H9 (cell line): ENCODE measurements around the gene CDC27. TPM values are rescaled to one million over a fixed set of nuclear protein-coding genes. Genes with fewer than 3 reads are reported as not detected.

Experiments used
- DNase-seq: peaks from one replicate; pipeline ENCODE4 v3.0.0-alpha.2; 2017
- H2AFZ ChIP-seq: one replicate; pipeline ENCODE4 v1.6.1; 2013; ENCODE audit warnings: mild to moderate bottlenecking, low read length, control low read depth, moderate library complexity
- H2AK5ac ChIP-seq: 2 replicates; pipeline ENCODE4 v1.6.1; 2013; ENCODE audit warnings: low read length, control low read depth, mixed read lengths; ENCODE audit not compliant: insufficient read length
- H2BK120ac ChIP-seq: one replicate; pipeline ENCODE4 v1.6.1; 2013; ENCODE audit warnings: low read depth, mild to moderate bottlenecking, low read length, control low read depth, inconsistent platforms; ENCODE audit not compliant: poor library complexity, severe bottlenecking
- H2BK12ac ChIP-seq: 2 replicates; pipeline ENCODE4 v1.6.1; 2013; ENCODE audit warnings: low read length, control low read depth, mixed read lengths, low read depth; ENCODE audit not compliant: insufficient read length
- H2BK15ac ChIP-seq: 2 replicates; pipeline ENCODE4 v1.6.1; 2013; ENCODE audit warnings: low read depth, low read length, control low read depth
- H2BK20ac ChIP-seq: one replicate; pipeline ENCODE4 v1.6.1; 2013; ENCODE audit warnings: low read depth, mild to moderate bottlenecking, low read length, control low read depth, inconsistent platforms; ENCODE audit not compliant: poor library complexity, severe bottlenecking
- H2BK5ac ChIP-seq: 2 replicates; pipeline ENCODE4 v1.6.1; 2013; ENCODE audit warnings: low read length, control low read depth, mixed read lengths; ENCODE audit not compliant: insufficient read length
- H3K14ac ChIP-seq: 2 replicates; pipeline ENCODE4 v1.6.1; 2013; ENCODE audit warnings: low read length, control low read depth; ENCODE audit not compliant: insufficient read depth
- H3K18ac ChIP-seq: 2 replicates; pipeline ENCODE4 v1.6.1; 2013; ENCODE audit warnings: low read depth, mild to moderate bottlenecking, mixed read lengths, low read length, control low read depth; ENCODE audit not compliant: insufficient read length
- H3K23ac ChIP-seq: 2 replicates; pipeline ENCODE4 v1.6.1; 2013; ENCODE audit warnings: low read length, control low read depth, mixed read lengths, low read depth; ENCODE audit not compliant: insufficient read length
- H3K23me2 ChIP-seq: 2 replicates; pipeline ENCODE4 v1.6.1; 2013; ENCODE audit warnings: low read depth, mild to moderate bottlenecking, mixed read lengths, low read length, control low read depth; ENCODE audit not compliant: insufficient read length, poor library complexity, severe bottlenecking
- H3K27ac ChIP-seq: 2 replicates; pipeline ENCODE4 v1.5.1; 2013; ENCODE audit warnings: low read length, control low read depth, mixed read lengths, low read depth; ENCODE audit not compliant: insufficient read length
- H3K27me3 ChIP-seq: 2 replicates; pipeline ENCODE4 v1.6.1; 2013; ENCODE audit warnings: low read length, control low read depth, inconsistent platforms; ENCODE audit not compliant: insufficient read depth
- H3K4ac ChIP-seq: 2 replicates; pipeline ENCODE4 v1.6.1; 2013; ENCODE audit warnings: low read depth, mild to moderate bottlenecking, control low read depth, inconsistent platforms, low read length, moderate library complexity
- H3K4me1 ChIP-seq: 2 replicates; pipeline ENCODE4 v1.6.1; 2013; ENCODE audit warnings: low read length, control low read depth, inconsistent platforms; ENCODE audit not compliant: insufficient read depth
- H3K4me2 ChIP-seq: 2 replicates; pipeline ENCODE4 v1.6.1; 2013; ENCODE audit warnings: low read length, control low read depth, mixed read lengths; ENCODE audit not compliant: insufficient read length, insufficient read depth
- H3K56ac ChIP-seq: 2 replicates; pipeline ENCODE4 v1.6.1; 2013; ENCODE audit warnings: low read depth, mild to moderate bottlenecking, mixed read lengths, low read length, control low read depth; ENCODE audit not compliant: insufficient read length
- H3K79me1 ChIP-seq: 2 replicates; pipeline ENCODE4 v1.6.1; 2013; ENCODE audit warnings: low read depth, mild to moderate bottlenecking, moderate library complexity, low read length, control low read depth, inconsistent platforms; ENCODE audit not compliant: insufficient read depth, poor library complexity, severe bottlenecking
- H3K79me2 ChIP-seq: 2 replicates; pipeline ENCODE4 v1.6.1; 2013; ENCODE audit warnings: low read length, control low read depth, inconsistent platforms; ENCODE audit not compliant: insufficient read depth
- H3K9ac ChIP-seq: 2 replicates; pipeline ENCODE4 v1.6.1; 2013; ENCODE audit warnings: low read length, control low read depth, mixed read lengths; ENCODE audit not compliant: insufficient read length; ENCODE audit errors: extremely low read depth
- H3K9me3 ChIP-seq: one replicate; pipeline ENCODE4 v1.6.1; 2013; ENCODE audit warnings: low read depth, low read length, inconsistent platforms; ENCODE audit not compliant: control insufficient read depth
- H3T11ph ChIP-seq: one replicate; pipeline ENCODE4 v1.6.1; 2013; ENCODE audit warnings: mild to moderate bottlenecking, low read length, control low read depth, inconsistent platforms
- H4K20me1 ChIP-seq: one replicate; pipeline ENCODE4 v1.6.1; 2013; ENCODE audit not compliant: control insufficient read depth, insufficient read length, insufficient read depth
- H4K5ac ChIP-seq: 2 replicates; pipeline ENCODE4 v1.6.1; 2013; ENCODE audit warnings: low read depth, mild to moderate bottlenecking, mixed read lengths, low read length, control low read depth; ENCODE audit not compliant: insufficient read length
- H4K8ac ChIP-seq: replicated peaks from 2 replicates; pipeline ENCODE4 v1.6.1; 2013; ENCODE audit warnings: low read length, control low read depth, mixed read lengths, low read depth; ENCODE audit not compliant: insufficient read length
- H4K91ac ChIP-seq: 2 replicates; pipeline ENCODE4 v1.6.1; 2013; ENCODE audit warnings: low read depth, mild to moderate bottlenecking, moderate library complexity, mixed read lengths, low read length, control low read depth; ENCODE audit not compliant: insufficient read length
- H3K27ac Mint-ChIP-seq, 3 experiments: 2 replicates in 2 of 3; 3 replicates in 1 of 3; pipeline ENCODE4 v1.8.0; 2020 to 2021; ENCODE audit warnings: mixed read lengths in 3 of 3, mild to moderate bottlenecking in 1 of 3, moderate library complexity in 1 of 3
- H3K27me3 Mint-ChIP-seq: 2 replicates; pipeline ENCODE4 v1.8.0; 2021; ENCODE audit warnings: low read depth, mild to moderate bottlenecking, moderate library complexity, mixed read lengths
- H3K36me3 Mint-ChIP-seq, 3 experiments: 2 replicates in 2 of 3; 3 replicates in 1 of 3; pipeline ENCODE4 v1.8.0; 2020 to 2021; ENCODE audit warnings: low read depth in 3 of 3, mixed read lengths in 3 of 3; ENCODE audit not compliant: insufficient read depth in 1 of 3
- H3K4me1 Mint-ChIP-seq, 2 experiments: 2 replicates each; pipeline ENCODE4 v1.8.0; 2020; ENCODE audit warnings: mixed read lengths in 2 of 2
- H3K4me3 Mint-ChIP-seq, 2 experiments: 2 replicates in 1 of 2; 3 replicates in 1 of 2; pipeline ENCODE4 v1.8.0; 2020 to 2021; ENCODE audit warnings: mild to moderate bottlenecking in 2 of 2, mixed read lengths in 2 of 2, moderate library complexity in 1 of 2
- H3K9me3 Mint-ChIP-seq, 2 experiments: 2 replicates in 1 of 2; 3 replicates in 1 of 2; pipeline ENCODE4 v1.8.0; 2020; ENCODE audit warnings: mild to moderate bottlenecking in 2 of 2, mixed read lengths in 2 of 2, moderate library complexity in 1 of 2
- WGBS: extraction: QIAGEN DNeasy Blood & Tissue Kit; methylation state at CpG from one replicate; pipeline ENCODE4 v1.1.7; 2013; ENCODE audit warnings: missing lambda C conversion rate, low lambda C conversion rate, mixed read lengths; ENCODE audit not compliant: insufficient read length; ENCODE audit errors: extremely low coverage; 5-methylcytosine and 5-hydroxymethylcytosine counted together
- total RNA-seq: library from RNA; stranded (reverse); gene quantifications from 2 replicates; pipeline ENCODE4 v1.2.1, GENCODE V29; 2021
- TF ChIP-seq, protein P1 (sequence below): fragments of 200-600 bp; sonication (generic); conservative IDR thresholded peaks from 3 replicates; pipeline ENCODE4 v1.8.0; 2021; ENCODE audit warnings: antibody characterized with exemption, mild to moderate bottlenecking

The CDC27 gene
- total RNA-seq, 1 experiment from 2014 or later, result 82.5 TPM

DNA sequence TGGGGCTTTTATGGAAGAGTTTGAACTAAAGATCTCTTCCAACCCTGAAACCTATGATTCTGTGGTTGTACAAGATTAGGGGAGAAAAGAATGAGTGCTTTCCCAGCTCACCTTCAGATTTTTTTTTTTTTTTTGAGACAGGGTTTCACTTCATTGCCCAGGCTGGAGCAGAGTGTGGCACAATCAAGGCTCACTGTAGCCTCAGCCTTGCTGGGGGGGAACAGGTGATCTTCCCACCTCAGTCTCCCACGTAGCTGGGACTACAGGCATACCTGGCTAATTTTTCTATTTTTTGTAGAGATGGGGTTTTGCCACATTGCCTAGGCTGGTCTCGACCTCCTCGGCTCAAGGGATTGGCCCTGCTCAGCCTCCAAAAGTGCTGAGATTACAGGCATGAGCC lies 42.8 kb upstream of the CDC27 start:
- no peak for DNase-seq
- Histone ChIP-seq H2AK5ac (no peak overlapping the region), H4K20me1 (no peaks in the 10 kb centered on the region), H2AFZ (no peak overlapping the region), H3K4me2 (no peak overlapping the region), H2BK12ac (no peak overlapping the region), H4K8ac (no peak overlapping the region), H3K27me3 (no peaks in the 10 kb centered on the region), H2BK15ac (no peak overlapping the region), H3T11ph (no peak overlapping the region), H3K18ac (no peak overlapping the region), H3K79me1 (no peaks in the 10 kb centered on the region), H2BK20ac (no peak overlapping the region), H4K5ac (no peak overlapping the region), H3K56ac (no peak overlapping the region), H3K23ac (no peak overlapping the region), H3K79me2 (no peaks in the 10 kb centered on the region), H2BK120ac (no peak overlapping the region), H2BK5ac (no peak overlapping the region), H3K4ac (no peak overlapping the region), H3K23me2 (no peaks in the 10 kb centered on the region), H3K9me3 (no peaks in the 10 kb centered on the region), H3K27ac (no peak overlapping the region), H3K9ac (no peak overlapping the region), H3K4me1 (no peaks in the 10 kb centered on the region; the same call in 1 of the 2 replicates), H4K91ac (no peak overlapping the region), H3K14ac (no peak overlapping the region)
- Mint-ChIP-seq H3K27me3 (peaks cover 27% of the 10 kb centered on the region), H3K4me1 (peaks cover 13 to 16% of the 10 kb centered on the region in 2 experiments), H3K36me3 (no peaks in the 10 kb centered on the region), H3K27ac (no peak overlapping the region; a peak in 1 of 7 replicates), H3K4me3 (no peak overlapping the region), H3K9me3 (no peaks in the 10 kb centered on the region; a peak in 1 of 5 replicates)
- no CpG with 5 or more reads among the region's 3 CpGs for whole genome bisulfite sequencing
- TF ChIP-seq, protein P1, sequence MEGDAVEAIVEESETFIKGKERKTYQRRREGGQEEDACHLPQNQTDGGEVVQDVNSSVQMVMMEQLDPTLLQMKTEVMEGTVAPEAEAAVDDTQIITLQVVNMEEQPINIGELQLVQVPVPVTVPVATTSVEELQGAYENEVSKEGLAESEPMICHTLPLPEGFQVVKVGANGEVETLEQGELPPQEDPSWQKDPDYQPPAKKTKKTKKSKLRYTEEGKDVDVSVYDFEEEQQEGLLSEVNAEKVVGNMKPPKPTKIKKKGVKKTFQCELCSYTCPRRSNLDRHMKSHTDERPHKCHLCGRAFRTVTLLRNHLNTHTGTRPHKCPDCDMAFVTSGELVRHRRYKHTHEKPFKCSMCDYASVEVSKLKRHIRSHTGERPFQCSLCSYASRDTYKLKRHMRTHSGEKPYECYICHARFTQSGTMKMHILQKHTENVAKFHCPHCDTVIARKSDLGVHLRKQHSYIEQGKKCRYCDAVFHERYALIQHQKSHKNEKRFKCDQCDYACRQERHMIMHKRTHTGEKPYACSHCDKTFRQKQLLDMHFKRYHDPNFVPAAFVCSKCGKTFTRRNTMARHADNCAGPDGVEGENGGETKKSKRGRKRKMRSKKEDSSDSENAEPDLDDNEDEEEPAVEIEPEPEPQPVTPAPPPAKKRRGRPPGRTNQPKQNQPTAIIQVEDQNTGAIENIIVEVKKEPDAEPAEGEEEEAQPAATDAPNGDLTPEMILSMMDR, result no peak
